Fibroblast of the conjunctiva (primary cell): Measurements from ENCODE around the gene PCDHGA12.
"Not testable (repeated sequence)": the region's sequence is repeated elsewhere in the genome, so short reads cannot be mapped to it uniquely, and the experiment has no call there.

Experiments used
- DNase-seq: peaks from one replicate; pipeline ENCODE4 v3.0.0-alpha.2; 2010; ENCODE audit warnings: low read depth

Gene PCDHGA12

GRCh38 chr5:141407790-141408505 lies 22.4 kb upstream of the PCDHGA12 start, which contains the start of gene PCDHGB6:
Gene PCDHGB6 (plus strand): TSS chr5:141408021. CDS start chr5:141408203, 182 bp downstream.
- not testable (repeated sequence) for DNase-seq

DNA sequence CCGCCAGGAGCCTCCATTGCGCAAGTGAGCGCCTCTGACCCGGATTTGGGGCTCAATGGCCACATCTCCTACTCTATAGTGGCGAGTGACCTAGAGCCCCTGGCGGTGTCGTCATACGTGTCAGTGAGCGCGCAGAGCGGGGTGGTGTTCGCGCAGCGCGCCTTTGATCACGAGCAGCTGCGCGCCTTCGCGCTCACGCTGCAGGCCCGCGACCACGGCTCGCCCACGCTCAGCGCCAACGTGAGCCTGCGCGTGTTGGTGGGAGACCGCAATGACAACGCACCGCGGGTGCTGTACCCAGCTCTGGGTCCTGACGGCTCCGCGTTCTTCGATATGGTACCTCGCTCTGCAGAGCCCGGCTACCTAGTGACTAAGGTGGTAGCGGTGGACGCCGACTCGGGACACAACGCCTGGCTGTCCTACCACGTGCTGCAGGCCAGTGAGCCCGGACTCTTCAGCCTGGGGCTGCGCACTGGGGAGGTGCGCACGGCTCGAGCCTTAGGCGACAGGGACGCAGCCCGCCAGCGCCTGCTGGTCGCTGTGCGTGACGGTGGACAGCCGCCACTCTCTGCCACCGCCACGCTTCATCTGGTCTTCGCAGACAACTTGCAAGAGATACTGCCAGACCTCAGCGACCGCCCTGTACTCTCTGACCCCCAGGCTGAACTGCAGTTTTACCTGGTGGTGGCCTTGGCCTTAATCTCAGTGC lies 20.6 kb upstream of the PCDHGA12 start:
- DNase-seq: no peak

DNA sequence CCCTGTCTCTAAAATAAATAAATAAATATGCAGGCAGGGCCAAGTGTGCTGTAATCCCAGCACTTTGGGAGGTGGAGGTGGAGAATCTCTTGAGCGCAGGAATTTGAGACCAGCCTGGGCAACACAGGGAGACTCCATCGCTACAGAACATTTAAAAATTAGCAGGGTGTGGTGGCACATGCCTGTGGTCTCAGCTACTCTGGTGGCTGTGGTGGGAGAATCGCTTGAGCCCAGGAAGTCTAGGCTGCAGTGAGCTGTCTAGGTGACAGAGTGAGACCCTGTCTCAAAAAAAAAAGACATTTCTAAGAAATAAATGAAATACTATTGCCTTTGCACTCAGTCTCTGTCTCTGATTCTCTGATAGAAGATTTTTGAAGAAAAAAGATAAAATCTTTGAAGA lies 18.7 kb upstream of the PCDHGA12 start:
- no peak for DNase-seq

DNA sequence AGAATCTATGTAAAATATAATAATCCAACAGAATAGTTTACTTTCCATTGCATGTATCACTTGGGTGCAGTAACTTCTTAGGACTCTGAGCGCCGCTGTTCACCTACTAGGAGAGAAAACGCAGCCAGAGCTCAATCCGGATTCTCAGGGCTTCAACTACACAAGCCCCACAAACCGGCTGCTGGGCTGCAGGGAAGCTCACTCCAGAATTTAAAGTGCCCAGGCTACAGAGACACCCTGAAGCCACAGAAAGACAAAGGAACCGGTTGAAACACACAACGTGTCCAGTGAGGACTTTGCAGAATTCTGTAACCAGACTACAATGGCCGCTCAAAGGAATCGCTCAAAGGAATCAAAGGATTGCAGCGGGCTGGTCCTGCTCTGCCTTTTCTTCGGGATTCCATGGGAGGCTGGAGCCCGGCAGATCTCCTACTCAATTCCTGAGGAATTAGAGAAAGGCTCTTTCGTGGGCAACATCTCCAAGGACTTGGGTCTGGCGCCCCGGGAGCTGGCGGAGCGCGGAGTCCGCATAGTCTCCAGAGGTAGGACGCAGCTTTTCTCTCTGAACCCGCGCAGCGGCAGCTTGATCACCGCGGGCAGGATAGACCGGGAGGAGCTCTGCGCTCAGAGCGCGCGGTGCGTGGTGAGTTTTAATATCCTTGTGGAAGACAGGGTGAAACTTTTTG lies 17.3 kb upstream of the PCDHGA12 start, which contains the start of gene PCDHGA10:
TSS of gene PCDHGA10 (plus strand) at position 134 of the 686 bp plus-strand sequence. CDS start at position 323, 189 bp downstream.
- DNase-seq: peak; percentile 49

GRCh38 chr5:141413540-141414069 lies 16.7 kb upstream of the PCDHGA12 start:
- no peak for DNase-seq

GRCh38 chr5:141414548-141415274 lies 15.6 kb upstream of the PCDHGA12 start:
- DNase-seq: not testable (repeated sequence)

GRCh38 chr5:141415275-141415618 lies 15.1 kb upstream of the PCDHGA12 start:
- not testable (repeated sequence) for DNase-seq

- peak; percentile 63 for DNase-seq
Observed at GRCh38 chr5:141417494-141418172, 12.7 kb upstream of the PCDHGA12 start, which contains the start of gene PCDHGB7. Gene PCDHGB7 (plus strand): TSS chr5:141417677. CDS start chr5:141417860, 183 bp downstream.

DNA sequence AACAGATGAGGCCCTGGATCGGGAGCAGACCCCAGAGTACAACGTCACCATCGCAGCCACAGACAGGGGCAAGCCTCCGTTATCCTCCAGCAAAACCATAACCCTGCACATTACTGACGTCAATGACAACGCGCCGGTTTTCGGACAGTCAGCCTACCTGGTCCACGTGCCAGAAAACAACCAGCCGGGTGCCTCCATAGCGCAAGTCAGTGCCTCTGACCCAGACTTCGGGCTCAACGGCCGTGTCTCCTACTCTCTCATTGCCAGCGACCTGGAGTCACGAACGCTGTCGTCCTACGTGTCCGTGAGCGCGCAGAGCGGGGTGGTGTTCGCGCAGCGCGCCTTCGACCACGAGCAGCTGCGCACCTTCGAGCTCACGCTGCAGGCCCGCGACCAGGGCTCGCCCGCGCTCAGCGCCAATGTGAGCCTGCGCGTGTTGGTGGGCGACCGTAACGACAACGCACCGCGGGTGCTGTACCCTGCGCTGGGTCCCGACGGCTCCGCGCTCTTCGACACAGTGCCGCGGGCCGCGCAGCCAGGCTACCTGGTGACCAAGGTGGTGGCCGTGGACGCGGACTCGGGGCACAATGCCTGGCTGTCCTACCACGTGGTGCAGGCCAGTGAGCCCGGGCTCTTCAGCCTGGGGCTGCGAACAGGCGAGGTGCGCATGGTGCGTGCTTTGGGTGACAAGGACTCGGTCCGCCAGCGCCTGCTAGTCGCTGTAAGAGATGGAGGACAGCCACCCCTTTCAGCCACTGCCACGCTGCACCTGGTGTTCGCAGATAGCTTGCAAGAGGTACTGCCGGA lies 11.0 kb upstream of the PCDHGA12 start:
- no peak for DNase-seq

DNA sequence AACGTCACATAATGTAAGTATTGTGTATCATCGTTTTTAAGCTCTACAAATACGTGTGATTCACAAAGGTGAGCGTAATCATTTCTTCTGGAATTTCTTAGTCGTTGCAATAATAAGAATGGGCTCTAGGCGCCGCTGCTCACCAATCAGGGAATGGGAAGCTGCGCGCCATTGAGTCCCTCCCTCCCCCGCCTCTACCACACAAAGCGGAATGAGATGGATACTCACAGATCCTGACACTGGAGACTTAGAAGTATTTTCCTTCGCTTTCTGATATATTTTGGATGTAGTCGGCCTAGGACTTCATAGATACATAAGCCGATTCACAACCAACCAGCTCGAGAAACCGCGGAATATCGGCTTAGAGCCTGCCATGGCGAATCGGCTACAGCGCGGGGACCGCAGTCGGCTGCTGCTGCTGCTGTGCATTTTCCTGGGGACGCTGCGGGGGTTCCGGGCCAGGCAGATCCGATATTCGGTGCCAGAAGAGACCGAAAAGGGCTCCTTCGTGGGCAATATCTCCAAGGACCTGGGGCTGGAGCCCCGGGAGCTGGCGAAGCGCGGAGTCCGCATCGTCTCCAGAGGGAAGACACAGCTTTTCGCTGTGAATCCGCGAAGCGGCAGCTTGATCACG lies 9.3 kb upstream of the PCDHGA12 start, which contains the start of gene PCDHGA11:
TSS of gene PCDHGA11 (plus strand) at position 197 of the 634 bp plus-strand sequence. CDS start at position 374, 177 bp downstream.
- DNase-seq: peak; percentile 53

DNA sequence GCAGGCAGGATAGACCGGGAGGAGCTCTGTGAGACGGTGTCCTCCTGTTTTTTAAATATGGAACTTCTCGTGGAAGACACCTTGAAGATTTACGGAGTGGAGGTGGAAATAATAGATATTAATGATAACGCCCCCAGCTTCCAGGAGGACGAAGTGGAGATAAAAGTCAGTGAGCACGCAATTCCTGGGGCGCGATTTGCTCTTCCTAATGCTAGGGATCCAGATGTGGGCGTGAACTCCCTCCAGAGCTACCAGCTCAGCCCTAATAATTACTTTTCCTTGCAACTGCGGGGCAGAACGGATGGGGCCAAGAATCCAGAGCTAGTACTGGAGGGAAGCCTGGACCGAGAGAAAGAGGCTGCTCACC lies 8.8 kb upstream of the PCDHGA12 start:
- DNase-seq: no peak

DNA sequence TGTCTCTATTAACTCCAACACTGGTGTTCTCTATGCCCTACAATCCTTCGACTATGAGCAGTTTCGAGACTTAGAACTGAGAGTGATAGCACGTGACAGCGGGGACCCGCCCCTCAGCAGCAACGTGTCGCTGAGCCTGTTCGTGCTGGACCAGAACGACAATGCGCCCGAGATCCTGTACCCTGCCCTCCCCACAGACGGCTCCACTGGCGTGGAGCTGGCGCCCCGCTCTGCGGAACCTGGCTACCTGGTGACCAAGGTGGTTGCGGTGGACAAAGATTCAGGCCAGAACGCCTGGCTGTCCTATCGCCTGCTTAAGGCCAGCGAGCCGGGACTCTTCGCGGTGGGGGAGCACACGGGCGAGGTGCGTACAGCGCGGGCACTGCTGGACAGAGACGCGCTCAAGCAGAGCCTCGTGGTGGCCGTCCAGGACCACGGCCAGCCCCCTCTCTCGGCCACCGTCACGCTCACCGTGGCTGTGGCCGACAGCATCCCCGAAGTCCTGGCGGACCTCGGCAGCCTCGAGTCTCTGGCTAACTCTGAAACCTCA lies 7.5 kb upstream of the PCDHGA12 start:
- no peak for DNase-seq

DNA sequence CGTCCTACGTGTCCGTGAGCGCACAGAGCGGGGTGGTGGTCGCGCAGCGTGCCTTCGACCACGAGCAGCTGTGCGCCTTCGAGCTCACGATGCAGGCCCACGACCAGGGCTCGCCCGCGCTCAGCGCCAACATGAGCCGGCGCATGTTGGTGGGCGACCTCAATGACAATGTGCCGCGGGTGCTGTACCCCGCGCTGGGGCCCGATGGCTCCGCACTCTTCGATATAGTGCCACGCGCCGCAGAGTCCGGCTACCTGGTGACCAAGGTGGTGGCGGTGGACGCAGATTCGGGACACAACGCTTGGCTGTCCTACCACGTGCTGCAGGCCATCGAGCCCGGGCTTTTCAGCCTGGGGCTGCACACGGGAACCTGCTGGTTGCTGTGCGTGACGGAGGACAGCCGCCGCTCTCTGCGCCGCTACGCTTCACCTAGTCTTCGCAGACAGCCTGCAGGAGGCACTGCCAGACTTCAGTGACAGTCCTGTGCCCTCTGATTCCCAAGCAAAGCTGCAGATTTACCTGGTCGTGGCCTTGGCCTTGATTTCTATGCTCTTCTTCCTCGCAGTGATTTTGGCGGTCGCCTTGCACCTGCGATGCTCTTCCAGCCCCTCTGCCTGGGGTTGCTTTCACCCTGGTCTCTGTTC lies 2.4 kb upstream of the PCDHGA12 start:
- DNase-seq: no peak

DNA sequence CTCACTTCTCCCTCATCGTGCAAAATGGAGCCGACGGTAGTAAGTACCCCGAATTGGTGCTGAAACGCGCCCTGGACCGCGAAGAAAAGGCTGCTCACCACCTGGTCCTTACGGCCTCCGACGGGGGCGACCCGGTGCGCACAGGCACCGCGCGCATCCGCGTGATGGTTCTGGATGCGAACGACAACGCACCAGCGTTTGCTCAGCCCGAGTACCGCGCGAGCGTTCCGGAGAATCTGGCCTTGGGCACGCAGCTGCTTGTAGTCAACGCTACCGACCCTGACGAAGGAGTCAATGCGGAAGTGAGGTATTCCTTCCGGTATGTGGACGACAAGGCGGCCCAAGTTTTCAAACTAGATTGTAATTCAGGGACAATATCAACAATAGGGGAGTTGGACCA lies 979 bp downstream of the PCDHGA12 start:
- no peak for DNase-seq

DNA sequence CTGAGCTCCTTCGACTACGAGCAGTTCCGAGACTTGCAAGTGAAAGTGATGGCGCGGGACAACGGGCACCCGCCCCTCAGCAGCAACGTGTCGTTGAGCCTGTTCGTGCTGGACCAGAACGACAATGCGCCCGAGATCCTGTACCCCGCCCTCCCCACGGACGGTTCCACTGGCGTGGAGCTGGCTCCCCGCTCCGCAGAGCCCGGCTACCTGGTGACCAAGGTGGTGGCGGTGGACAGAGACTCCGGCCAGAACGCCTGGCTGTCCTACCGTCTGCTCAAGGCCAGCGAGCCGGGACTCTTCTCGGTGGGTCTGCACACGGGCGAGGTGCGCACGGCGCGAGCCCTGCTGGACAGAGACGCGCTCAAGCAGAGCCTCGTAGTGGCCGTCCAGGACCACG lies 2.0 kb downstream of the PCDHGA12 start:
- not testable (repeated sequence) for DNase-seq

GRCh38 chr5:141432726-141433125 lies 2.4 kb downstream of the PCDHGA12 start:
- not testable (repeated sequence) for DNase-seq

DNA sequence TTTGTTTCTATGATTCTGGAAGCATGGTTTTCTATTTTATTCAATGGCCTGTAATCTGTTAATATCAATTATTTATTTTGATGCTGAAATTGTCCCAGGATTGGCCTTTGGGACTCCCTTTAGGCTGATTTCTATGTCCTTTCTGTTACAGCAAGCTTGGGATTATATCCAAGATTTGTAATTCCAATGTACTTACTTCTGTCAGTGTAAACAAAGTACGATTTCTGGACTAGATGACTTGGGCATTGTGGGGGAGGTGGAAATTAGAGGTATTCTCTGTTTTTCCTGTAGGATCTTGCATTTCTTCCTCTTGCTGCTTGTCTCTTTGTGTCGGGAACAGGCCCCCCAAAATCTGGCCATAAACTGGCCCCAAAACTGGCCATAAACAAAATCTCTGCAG lies 3.7 kb downstream of the PCDHGA12 start:
- no peak for DNase-seq

DNA sequence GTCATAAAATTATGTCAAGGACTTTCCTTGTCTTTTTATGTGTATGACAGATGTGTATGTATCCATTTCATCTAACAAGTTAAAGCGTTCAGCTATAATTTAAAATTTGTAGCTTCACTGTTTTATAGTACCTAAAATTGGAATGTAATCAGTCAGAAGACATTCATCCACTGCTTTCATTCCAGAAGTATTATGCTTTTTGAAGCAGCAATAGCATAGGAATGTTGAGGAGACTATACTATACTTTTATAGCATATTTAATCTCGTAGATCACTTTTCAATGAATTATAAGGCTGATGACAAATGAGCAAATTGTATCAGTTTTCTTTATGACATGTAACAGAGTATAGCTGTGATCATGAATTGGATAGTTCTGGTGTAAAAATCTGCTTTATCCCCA lies 6.9 kb downstream of the PCDHGA12 start:
- no peak for DNase-seq
